ENCODE measurements around the gene GABBR1.

Gene GABBR1

GRCh38 chr6:29671026-29671425 is 38.0 kb upstream of the GABBR1 start:
- Histone ChIP-seq H3K9me3 (ENCODE audit: control insufficient read depth, low read length) (no peaks in the 10 kb centered on the region), H3K27me3 (ENCODE audit: control insufficient read depth, insufficient read depth, low read length) (no peaks in the 10 kb centered on the region), H3K9ac (no peak overlapping the region), H3K79me2 (no peaks in the 10 kb centered on the region), H2AFZ (no peak overlapping the region), H3K36me3 (ENCODE audit: control insufficient read depth, insufficient read depth, low read length) (no peaks in the 10 kb centered on the region), H3K4me1 (no peaks in the 10 kb centered on the region), H3K4me3 (ENCODE audit: low read depth, low read length) (no peak overlapping the region), H3K4me2 (ENCODE audit: low read length) (no peak overlapping the region), H3K27ac (no peak overlapping the region)
- no peak for TF ChIP-seq CTCF (IDR thresholded peaks at IDR 0.05)

- Histone ChIP-seq H2AFZ (no peak overlapping the region), H3K27ac (no peak overlapping the region), H3K27me3 (ENCODE audit: control insufficient read depth, insufficient read depth, low read length) (no peaks in the 10 kb centered on the region), H3K4me1 (no peaks in the 10 kb centered on the region), H3K9ac (no peak overlapping the region), H3K4me3 (ENCODE audit: low read depth, low read length) (no peak overlapping the region), H3K4me2 (ENCODE audit: low read length) (no peak overlapping the region), H3K9me3 (ENCODE audit: control insufficient read depth, low read length) (no peaks in the 10 kb centered on the region), H3K79me2 (no peaks in the 10 kb centered on the region), H3K36me3 (ENCODE audit: control insufficient read depth, insufficient read depth, low read length) (no peaks in the 10 kb centered on the region)
- no peak for TF ChIP-seq CTCF (IDR thresholded peaks at IDR 0.05)
Observed at GRCh38 chr6:29667158-29667557, 34.2 kb upstream of the GABBR1 start.

- H3K79me2 ChIP-seq, result no peaks in the 10 kb centered on the region
- no peak overlapping the region for H3K27ac ChIP-seq
- no peaks in the 10 kb centered on the region for H3K4me1 ChIP-seq
- no peak overlapping the region for H3K9ac ChIP-seq
- no peaks in the 10 kb centered on the region for H3K9me3 ChIP-seq (ENCODE audit: control insufficient read depth, low read length)
- H3K27me3 ChIP-seq (ENCODE audit: control insufficient read depth, insufficient read depth, low read length), result no peaks in the 10 kb centered on the region
- no peak overlapping the region for H2AFZ ChIP-seq
- H3K4me3 ChIP-seq (ENCODE audit: low read depth, low read length), result no peak overlapping the region
- no peaks in the 10 kb centered on the region for H3K36me3 ChIP-seq (ENCODE audit: control insufficient read depth, insufficient read depth, low read length)
- H3K4me2 ChIP-seq (ENCODE audit: low read length), result no peak overlapping the region
- no peak for TF ChIP-seq CTCF (IDR thresholded peaks at IDR 0.05)
Observed at GRCh38 chr6:29666826-29667130, 33.8 kb upstream of the GABBR1 start.

GRCh38 chr6:29665942-29666825 is 33.2 kb upstream of the GABBR1 start:
- Histone ChIP-seq H3K4me3 (ENCODE audit: low read depth, low read length) (no peak overlapping the region), H3K4me1 (no peaks in the 10 kb centered on the region), H3K4me2 (ENCODE audit: low read length) (no peak overlapping the region), H3K36me3 (ENCODE audit: control insufficient read depth, insufficient read depth, low read length) (no peaks in the 10 kb centered on the region), H3K9me3 (ENCODE audit: control insufficient read depth, low read length) (no peaks in the 10 kb centered on the region), H3K79me2 (no peaks in the 10 kb centered on the region), H3K27ac (no peak overlapping the region), H3K9ac (no peak overlapping the region), H2AFZ (no peak overlapping the region), H3K27me3 (ENCODE audit: control insufficient read depth, insufficient read depth, low read length) (no peaks in the 10 kb centered on the region)
- no peak for TF ChIP-seq CTCF (IDR thresholded peaks at IDR 0.05)

All from parathyroid adenoma (tissue), 2 donors.